Calu3 (cell line): ENCODE results near the gene TUBAL3. TPM values are rescaled to one million over a fixed set of nuclear protein-coding genes. Genes with fewer than 3 reads are reported as not detected.

Source experiments
- BruUV-seq: library from RNA; stranded (reverse); fragments of 400-500 nt; replicated peaks from 2 replicates; lab custom pipeline; 2021; lab: Mats Ljungman, UMichigan
- CTCF ChIA-PET: fragments of 300-600 bp; sonication (Branson Sonifier 250); formaldehyde crosslinking; loops from one replicate; lab custom pipeline; 2022; ENCODE audit warnings: antibody characterized with exemption; lab: Charles Lee
- DNase-seq: peaks from one replicate; pipeline ENCODE4 v3.0.0; 2022
- H3K27ac Mint-ChIP-seq: one replicate; pipeline ENCODE4 v1.8.0; 2022; ENCODE audit warnings: mixed read lengths; ENCODE audit not compliant: unreplicated experiment
- H3K27me3 Mint-ChIP-seq: one replicate; pipeline ENCODE4 v1.8.0; 2022; ENCODE audit warnings: mixed read lengths; ENCODE audit not compliant: unreplicated experiment
- H3K36me3 Mint-ChIP-seq: one replicate; pipeline ENCODE4 v1.8.0; 2022; ENCODE audit warnings: mild to moderate bottlenecking, moderate library complexity, mixed read lengths; ENCODE audit not compliant: insufficient read depth, unreplicated experiment
- H3K4me1 Mint-ChIP-seq: one replicate; pipeline ENCODE4 v1.8.0; 2022; ENCODE audit warnings: mild to moderate bottlenecking, low read depth, mixed read lengths; ENCODE audit not compliant: unreplicated experiment
- H3K4me3 Mint-ChIP-seq: one replicate; pipeline ENCODE4 v1.8.0; 2022; ENCODE audit warnings: mild to moderate bottlenecking, low read depth, moderate library complexity, mixed read lengths; ENCODE audit not compliant: unreplicated experiment
- H3K9me3 Mint-ChIP-seq: one replicate; pipeline ENCODE4 v1.8.0; 2022; ENCODE audit warnings: low read depth, mixed read lengths; ENCODE audit not compliant: unreplicated experiment
- intact Hi-C: fragments of 100-400 bp; cut with micrococcal nuclease; formaldehyde crosslinking; loops from one replicate; pipeline ENCODE4 v1.10.0; 2022; ENCODE audit not compliant: unreplicated experiment
- total RNA-seq: library from RNA; stranded (reverse); gene quantifications from 2 replicates; pipeline ENCODE4 v1.2.3, GENCODE V29; 2022
- TF ChIP-seq, protein P1 (sequence below): fragments of 200-600 bp; IDR thresholded peaks from one replicate; pipeline ENCODE4 v1.8.0; 2022; ENCODE audit warnings: antibody characterized with exemption; ENCODE audit not compliant: unreplicated experiment

TUBAL3 gene
- total RNA-seq, 1 experiment from 2014 or later = not detected

DNA sequence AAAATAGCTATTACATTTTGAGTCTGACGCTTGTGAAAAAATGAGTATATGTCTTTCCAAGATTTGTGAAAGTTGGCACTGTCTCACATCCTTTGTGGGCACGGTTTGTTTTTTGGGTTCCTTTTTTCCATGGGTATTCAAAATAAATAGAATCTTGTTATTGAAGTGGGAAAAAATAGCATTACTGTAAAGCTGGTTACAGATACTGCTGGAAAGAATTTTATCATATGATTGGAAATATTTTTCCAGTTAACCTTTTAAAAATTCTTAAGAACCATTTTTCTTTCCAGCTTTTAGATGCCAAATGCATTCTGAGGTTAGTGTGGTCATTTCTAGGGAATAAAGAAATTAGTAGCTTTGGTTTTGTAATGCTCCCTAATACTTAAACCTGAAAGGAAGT is 19.1 kb upstream of the TUBAL3 start:
- no peaks in the 10 kb centered on the region for H3K27me3 Mint-ChIP-seq
- H3K4me3 Mint-ChIP-seq = no peak overlapping the region
- intact Hi-C loops = no loop called here
- no TSS peak for BruUV-seq
- H3K27ac Mint-ChIP-seq = no peak overlapping the region
- H3K4me1 Mint-ChIP-seq = peaks cover 16% of the 10 kb centered on the region
- H3K9me3 Mint-ChIP-seq = peaks cover 4% of the 10 kb centered on the region
- CTCF ChIA-PET = no interaction called here
- TF ChIP-seq, protein P1, sequence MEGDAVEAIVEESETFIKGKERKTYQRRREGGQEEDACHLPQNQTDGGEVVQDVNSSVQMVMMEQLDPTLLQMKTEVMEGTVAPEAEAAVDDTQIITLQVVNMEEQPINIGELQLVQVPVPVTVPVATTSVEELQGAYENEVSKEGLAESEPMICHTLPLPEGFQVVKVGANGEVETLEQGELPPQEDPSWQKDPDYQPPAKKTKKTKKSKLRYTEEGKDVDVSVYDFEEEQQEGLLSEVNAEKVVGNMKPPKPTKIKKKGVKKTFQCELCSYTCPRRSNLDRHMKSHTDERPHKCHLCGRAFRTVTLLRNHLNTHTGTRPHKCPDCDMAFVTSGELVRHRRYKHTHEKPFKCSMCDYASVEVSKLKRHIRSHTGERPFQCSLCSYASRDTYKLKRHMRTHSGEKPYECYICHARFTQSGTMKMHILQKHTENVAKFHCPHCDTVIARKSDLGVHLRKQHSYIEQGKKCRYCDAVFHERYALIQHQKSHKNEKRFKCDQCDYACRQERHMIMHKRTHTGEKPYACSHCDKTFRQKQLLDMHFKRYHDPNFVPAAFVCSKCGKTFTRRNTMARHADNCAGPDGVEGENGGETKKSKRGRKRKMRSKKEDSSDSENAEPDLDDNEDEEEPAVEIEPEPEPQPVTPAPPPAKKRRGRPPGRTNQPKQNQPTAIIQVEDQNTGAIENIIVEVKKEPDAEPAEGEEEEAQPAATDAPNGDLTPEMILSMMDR = no peak
- no peak for DNase-seq
- peaks cover 6% of the 10 kb centered on the region for H3K36me3 Mint-ChIP-seq

DNA sequence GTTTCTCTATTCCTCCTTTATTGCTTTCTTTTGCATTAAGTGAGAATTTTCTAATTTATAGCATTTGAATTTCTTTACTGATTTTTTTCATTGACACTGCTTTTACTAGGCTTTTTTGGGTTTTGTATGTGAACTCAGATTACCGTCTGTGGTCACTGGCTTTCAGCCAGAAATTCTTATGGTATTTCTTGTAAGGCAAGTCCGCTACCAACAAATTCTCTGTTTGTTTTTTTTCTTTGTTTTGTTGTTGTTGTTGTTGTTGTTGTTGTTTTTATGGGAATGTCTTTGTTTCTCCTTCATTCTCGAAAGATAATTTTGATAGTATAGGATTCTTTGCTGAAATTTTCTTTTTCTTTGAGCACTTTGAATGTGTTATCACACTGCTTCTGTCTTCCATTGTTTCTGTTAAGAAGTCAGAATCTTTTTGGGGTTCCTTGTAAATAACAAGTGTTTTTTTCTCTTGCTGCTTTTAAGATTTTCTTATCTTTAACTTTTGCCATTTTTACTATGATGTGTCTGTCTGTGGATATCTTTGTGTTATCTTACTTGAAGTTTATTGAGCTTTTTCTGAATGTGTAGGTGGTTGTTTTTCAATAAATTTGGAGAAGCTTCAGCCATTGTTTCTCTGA is 15.0 kb upstream of the TUBAL3 start:
- TF ChIP-seq, protein P1 = no peak
- Mint-ChIP-seq H3K27me3 (no peaks in the 10 kb centered on the region), H3K36me3 (no peaks in the 10 kb centered on the region), H3K4me1 (no peaks in the 10 kb centered on the region), H3K27ac (no peak overlapping the region), H3K9me3 (peaks cover 13% of the 10 kb centered on the region), H3K4me3 (no peak overlapping the region)
- no TSS peak for BruUV-seq
- no peak for DNase-seq
- intact Hi-C loops = no loop called here
- CTCF ChIA-PET = no interaction called here

DNA sequence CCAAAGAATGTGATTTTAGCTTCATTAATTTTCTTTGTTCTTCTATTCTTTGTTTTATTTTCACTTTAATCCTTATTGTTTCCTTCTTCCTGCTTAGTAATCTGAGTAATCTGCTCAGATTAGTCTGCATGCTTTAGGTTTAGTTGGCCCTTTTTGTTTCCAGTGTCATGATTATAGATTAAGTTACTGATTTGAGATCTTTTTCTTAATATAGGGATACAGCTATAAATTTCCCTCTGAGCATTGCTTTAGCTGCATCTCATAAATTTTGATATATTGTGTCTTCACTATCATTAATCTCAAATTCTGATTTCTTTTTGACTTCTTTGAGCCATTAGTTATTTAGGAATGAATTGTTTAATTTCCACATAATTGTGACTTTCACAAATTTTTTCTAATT is 14.0 kb upstream of the TUBAL3 start:
- Mint-ChIP-seq H3K27ac (no peak overlapping the region), H3K4me1 (no peaks in the 10 kb centered on the region), H3K27me3 (no peaks in the 10 kb centered on the region), H3K36me3 (no peaks in the 10 kb centered on the region), H3K4me3 (no peak overlapping the region), H3K9me3 (peaks cover 13% of the 10 kb centered on the region)
- TF ChIP-seq, protein P1 = no peak
- intact Hi-C loops = no loop called here
- CTCF ChIA-PET = no interaction called here
- no TSS peak for BruUV-seq
- no peak for DNase-seq

DNA sequence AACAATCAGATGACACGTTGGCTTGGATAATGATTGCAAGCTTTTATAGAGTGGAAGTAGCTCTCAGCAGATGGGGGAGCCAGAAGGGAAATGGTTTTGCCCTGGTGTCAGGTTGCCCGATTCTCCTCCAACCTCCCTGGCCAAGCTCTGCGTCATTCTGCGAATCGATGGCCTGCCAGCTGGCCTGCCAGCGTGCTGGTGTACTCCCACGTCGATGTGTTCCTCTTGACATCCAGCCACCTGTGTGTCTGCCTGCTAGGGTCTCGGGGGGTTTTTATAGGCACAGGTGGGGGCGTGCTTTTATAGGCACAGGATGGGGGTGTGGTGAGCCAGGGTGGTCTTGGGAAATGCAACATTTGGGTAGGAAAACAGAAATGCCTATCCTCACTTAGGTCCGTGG is 12.4 kb upstream of the TUBAL3 start:
- intact Hi-C loops = no loop called here
- CTCF ChIA-PET = no interaction called here
- no TSS peak for BruUV-seq
- Mint-ChIP-seq H3K4me1 (no peaks in the 10 kb centered on the region), H3K4me3 (no peak overlapping the region), H3K27ac (no peak overlapping the region), H3K27me3 (no peaks in the 10 kb centered on the region), H3K9me3 (peaks cover 13% of the 10 kb centered on the region), H3K36me3 (no peaks in the 10 kb centered on the region)
- TF ChIP-seq, protein P1 = no peak
- no peak for DNase-seq
